CD4-positive, alpha-beta T cell treated with Interleukin-10 for 1 hour (primary cell): ENCODE results near the gene ACOT4.
"Not testable (repeated sequence)": the region's sequence is repeated elsewhere in the genome, so short reads cannot be mapped to it uniquely, and the experiment has no call there.

ENCODE experiments used
- DNase-seq: peaks from one replicate; pipeline ENCODE4 v3.0.0-alpha.2; 2020

Gene ACOT4, protein sequence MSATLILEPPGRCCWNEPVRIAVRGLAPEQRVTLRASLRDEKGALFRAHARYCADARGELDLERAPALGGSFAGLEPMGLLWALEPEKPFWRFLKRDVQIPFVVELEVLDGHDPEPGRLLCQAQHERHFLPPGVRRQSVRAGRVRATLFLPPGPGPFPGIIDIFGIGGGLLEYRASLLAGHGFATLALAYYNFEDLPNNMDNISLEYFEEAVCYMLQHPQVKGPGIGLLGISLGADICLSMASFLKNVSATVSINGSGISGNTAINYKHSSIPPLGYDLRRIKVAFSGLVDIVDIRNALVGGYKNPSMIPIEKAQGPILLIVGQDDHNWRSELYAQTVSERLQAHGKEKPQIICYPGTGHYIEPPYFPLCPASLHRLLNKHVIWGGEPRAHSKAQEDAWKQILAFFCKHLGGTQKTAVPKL

DNA sequence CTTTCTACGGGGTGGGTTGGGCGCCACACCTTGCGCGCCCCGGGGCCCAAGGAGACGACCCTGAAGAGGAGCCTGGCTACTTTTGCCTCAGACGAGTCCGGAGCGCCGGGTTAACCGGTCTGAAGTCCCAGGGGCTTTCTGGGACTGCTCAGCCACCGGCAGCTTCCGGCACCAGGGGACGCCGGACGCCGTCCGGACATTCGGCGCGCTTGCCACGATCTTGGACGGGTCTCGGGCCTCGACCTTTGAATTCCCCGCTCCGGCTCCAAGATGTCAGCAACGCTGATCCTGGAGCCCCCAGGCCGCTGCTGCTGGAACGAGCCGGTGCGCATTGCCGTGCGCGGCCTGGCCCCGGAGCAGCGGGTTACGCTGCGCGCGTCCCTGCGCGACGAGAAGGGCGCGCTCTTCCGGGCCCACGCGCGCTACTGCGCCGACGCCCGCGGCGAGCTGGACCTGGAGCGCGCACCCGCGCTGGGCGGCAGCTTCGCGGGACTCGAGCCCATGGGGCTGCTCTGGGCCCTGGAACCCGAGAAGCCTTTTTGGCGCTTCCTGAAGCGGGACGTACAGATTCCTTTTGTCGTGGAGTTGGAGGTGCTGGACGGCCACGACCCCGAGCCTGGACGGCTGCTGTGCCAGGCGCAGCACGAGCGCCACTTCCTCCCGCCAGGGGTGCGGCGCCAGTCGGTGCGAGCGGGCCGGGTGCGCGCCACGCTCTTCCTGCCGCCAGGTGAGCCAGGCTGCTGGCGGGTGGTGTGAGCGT, at the start of gene ACOT4:
Gene ACOT4, plus strand, starts transcription at position 184 of the 760 bp plus-strand sequence. Its CDS starts 87 bp downstream, at position 271.
- DNase-seq: peak; percentile 59

DNA sequence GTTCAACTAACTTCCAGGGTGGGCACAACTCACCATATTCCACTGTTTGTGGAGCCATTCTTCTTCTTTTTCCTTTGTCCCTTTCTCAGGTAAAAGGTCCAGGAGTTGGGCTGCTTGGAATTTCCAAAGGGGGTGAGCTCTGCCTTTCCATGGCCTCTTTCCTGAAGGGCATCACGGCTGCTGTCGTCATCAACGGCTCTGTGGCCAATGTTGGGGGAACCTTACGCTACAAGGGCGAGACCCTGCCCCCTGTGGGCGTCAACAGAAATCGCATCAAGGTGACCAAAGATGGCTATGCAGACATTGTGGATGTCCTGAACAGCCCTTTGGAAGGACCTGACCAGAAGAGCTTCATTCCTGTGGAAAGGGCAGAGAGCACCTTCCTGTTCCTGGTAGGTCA, 48.7 kb upstream of the ACOT4 start:
- not testable (repeated sequence) for DNase-seq

DNA sequence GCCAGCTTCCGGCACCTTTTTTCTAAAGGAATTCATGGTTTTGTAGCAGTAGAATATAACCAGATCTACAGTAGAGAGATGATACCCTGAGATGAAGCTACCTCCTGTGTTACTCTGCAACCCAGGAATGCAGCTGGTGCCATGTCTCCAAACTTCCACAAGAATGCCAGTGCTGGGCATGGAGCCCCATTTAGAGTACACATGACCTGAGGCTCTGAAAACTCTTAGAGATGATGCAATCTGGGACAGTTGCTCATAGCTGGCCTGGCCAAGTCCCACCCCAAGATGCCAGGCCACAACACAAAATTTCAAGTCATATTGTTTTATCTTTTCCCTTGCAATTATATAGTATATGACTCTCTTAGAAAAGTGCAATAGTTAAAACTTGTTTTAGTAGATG, 46.3 kb upstream of the ACOT4 start:
- not testable (repeated sequence) for DNase-seq

DNA sequence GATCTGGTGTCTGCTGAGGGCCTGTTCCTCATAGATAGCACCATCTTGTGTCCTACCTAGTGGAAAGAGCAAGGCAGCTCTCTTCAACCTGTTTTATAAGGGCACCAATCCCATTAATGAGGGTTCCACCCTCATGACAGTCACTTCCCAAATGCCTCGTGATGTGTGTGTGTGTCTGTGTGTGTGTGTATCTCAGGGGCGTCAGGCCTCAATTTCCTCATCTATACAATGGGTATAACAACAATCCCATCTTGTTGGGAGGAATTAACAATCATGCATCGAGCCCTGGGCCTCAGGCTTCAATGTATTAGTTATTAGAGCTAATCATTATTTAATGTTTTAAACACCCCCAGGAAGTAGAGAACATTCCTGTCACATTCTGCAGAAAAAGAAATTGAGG, 42.6 kb upstream of the ACOT4 start:
- not testable (repeated sequence) for DNase-seq

DNA sequence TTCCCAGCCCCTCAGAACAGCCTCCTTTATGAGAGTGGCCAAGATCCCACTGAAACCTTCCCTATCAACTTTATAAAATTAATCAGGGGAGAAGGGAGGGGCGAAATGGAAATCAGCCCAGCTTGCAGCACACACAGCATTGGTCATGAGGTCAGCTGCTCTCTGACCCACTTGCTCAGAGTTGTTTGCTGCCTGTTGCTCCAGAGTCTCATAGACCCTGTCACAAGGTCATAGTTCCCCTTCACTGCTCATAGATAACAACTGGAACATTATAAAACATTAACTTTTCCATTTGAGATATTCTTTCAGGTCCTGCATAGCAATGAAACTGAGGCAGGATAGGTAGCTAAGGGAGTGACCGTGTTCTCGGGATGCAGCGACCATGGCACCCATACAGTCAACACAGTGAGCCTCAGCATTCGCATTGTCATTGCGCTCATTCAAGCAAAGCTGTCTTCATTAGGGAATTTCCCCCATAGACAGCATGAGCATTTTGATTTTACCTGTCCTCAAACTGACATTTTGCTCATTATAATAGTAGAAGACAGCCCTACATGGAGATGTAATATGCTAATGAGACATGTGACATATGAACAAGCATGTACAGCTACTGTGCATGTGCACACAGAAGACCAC, 41.7 kb upstream of the ACOT4 start:
- not testable (repeated sequence) for DNase-seq

DNA sequence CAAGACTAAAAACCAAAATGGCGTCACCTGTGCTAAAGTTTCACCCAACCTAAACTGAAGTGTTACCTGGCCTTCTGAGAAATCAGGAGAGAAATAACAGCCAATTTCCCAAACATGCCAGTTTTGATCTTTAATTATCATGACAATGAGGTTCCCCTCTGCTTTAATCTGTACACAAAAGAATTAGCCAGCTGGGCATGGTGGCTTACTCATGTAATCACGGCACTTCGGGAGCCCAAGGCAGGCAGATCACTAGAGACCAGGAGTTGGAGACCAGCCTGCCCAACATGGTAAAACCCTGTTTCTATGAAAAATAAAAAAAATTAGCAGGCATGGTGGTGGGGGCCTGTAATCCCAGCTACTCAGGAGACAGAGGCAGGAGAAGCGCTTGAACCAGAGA, 37.8 kb upstream of the ACOT4 start:
- no peak for DNase-seq

DNA sequence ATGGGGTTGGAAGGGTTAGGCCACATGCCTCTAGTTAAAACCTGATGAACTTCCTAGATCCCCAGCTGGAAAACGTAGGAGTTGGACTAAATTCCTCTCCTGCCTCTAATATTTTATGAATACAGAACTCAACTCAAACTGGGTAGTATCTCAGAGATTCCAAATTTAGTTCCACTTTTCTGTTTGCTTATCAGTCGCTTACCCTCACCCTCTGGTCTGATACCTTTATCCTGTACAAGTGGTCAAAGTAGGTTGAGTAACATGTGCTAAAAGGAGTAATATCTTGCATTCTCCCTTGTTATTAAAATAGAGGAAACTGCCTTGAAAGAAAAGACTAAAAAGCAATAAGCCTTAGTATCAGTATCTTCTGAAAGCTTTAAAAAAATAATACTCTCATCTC, 34.5 kb upstream of the ACOT4 start:
- DNase-seq: not testable (repeated sequence)

DNA sequence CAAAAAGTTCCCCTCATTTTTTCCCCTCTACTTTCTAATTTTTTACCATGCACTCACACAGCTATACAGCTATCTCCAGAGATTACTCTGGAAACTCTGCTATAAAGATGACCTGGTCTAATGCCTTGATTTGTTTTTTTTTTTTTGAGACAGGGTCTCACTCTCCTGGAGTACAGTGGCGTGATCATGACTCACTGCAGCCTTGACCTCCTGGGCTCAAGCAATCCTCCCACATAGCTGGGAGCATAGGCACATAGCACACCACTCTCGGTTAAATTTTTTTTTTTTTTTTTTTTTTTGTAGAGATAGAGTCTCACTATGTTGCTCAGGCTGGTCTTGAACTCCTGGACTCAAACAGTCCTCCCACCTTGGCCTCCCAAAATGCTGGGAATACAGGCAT, 33.4 kb upstream of the ACOT4 start:
- DNase-seq: not testable (repeated sequence)

DNA sequence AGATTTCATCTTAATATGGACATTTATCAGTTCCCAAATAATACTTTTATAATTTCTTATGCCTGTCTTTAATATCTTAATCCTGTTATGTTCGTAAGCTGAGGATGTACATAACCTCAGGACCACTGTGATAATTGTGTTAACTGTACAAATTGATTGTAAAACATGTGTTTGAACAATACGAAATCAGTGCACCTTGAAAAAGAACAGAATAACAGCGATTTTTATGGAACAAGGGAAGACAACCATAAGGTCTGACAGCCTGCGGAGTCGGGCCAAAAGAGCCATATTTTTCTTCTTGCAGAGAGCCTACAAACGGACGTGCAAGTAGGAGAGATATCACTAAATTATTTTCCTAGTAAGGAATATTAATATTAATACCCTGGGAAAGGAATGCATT, 29.4 kb upstream of the ACOT4 start:
- not testable (repeated sequence) for DNase-seq

DNA sequence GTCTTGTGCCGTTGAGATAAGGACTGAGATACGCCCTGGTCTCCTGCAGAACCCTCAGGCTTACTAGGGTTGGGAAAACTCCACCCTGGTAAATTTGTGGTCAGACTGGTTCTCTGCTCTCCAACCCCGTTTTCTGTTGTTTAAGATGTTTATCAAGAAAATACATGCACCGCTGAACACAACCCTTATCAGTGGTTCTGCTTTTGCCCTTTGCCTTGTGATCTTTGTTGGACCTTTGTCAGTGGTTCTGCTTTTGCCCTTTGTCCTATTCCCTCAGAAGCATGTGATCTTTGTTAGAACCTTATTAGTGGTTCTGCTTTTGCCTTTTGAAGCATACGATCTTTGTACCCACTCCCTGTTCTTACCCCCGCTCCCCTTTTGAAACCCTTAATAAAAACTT, 29.0 kb upstream of the ACOT4 start:
- not testable (repeated sequence) for DNase-seq

DNA sequence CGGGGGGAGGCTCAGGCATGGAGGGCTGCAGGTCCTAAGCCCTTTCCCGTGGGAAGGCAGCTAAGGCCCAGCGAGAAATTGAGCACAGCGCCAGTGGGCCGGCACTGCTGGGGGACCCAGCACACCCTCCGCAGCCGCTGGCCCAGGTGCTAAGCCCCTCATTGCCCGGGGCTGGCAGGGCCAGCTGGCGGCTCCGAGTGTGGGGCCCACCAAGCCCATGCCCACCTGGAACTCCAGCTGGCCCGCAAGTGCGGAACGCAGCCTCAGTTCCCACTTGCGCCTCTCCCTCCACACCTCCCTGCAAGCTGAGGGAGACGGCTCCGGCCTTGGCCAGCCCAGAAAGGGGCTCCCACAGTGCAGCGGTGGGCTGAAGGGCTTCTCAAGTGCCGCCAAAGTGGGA, 25.2 kb upstream of the ACOT4 start:
- not testable (repeated sequence) for DNase-seq

DNA sequence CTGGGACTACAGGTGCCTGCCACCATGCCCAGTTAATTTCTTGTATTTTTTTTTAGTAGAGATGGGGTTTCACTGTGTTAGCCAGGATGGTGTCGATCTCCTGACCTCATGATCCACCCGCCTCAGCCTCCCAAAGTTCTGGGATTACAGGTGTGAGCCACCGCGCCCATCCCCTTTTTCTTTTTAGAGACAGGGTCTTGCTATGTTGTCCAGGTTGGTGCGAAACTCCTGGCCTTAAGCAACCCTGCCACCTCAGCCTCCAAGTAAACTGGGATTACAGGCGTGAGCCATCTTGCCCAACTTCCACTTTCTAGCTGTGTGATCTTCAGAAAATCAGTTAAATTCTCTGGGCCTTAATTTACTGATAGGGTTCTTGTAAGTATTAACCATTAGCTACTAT, 24.7 kb upstream of the ACOT4 start:
- DNase-seq: not testable (repeated sequence)

DNA sequence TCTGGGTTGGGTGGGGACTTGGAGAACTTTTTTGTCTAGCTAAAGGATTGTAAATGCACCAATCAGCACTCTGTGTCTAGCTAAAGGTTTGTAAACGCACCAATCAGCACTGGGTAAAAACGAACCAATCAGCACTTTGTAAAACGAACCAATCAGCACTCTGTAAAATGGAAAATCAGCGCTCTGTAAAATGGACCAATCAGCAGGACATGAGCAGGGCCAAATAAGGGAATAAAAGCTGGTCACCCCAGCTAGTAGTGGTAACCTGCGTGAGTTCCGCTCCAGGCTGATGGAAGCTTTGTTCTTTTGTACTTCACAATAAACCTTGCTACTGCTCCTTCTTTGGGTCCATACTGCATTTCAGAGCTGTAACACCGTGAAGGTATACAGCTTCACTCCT, 24.3 kb upstream of the ACOT4 start:
- DNase-seq: peak; percentile 0

DNA sequence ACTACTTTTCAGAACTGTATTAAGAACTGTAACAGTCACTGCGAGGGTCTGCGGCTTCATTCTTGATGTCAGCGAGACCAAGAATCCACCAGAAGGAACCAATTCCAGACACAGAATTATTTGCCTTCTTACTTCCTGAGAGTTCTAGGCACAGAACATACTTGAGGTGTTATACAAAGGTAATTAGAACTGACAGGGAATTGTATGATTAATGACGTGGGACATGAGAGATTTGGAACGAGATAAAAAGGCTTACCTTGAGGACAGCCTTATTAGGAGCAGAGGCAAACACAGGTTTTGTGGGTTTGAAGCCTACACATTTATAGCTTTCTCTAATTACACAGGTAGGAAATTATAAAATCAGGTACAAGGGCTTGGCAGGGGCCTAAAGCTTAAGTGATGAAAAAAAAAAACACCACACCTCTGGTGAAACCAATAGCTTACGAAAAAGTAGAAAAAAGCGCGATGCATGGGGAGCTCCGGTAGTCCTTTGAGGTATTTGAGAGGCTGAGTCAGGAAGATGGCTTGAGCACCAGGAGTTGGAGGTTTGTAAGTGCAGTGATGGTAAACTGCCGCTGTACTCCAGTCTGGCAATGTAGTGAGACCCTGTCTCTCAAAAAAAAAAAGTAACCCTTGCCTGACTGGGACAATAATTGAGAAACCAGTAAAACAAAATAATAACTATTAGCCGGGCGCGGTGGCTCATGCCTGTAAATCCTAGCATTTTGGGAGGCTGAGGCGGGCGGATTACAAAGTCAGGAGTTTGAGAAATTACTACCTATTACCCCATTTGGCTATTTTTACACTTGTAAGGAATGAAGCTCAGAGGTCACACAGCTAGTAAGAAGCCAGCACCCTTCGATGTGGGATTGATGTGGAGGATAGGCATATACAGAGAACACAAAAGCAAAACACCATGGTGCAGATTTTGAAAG, 23.5 kb upstream of the ACOT4 start:
- peak; percentile 20 for DNase-seq

DNA sequence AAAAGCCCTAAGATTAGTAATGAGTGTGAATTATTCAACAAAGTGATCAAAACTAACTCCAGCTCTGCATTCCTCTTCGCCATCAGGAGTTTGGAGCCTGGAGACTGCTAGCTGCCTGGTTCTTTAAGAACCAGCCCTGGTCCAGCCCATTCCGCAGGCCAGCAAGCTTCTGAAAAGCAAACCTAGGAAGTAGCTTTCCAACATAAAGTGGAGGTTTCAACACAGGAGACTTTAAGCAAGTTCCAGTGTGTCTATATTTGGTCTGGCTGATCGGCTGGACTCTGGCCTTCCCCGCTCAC, 22.8 kb upstream of the ACOT4 start:
- not testable (repeated sequence) for DNase-seq

DNA sequence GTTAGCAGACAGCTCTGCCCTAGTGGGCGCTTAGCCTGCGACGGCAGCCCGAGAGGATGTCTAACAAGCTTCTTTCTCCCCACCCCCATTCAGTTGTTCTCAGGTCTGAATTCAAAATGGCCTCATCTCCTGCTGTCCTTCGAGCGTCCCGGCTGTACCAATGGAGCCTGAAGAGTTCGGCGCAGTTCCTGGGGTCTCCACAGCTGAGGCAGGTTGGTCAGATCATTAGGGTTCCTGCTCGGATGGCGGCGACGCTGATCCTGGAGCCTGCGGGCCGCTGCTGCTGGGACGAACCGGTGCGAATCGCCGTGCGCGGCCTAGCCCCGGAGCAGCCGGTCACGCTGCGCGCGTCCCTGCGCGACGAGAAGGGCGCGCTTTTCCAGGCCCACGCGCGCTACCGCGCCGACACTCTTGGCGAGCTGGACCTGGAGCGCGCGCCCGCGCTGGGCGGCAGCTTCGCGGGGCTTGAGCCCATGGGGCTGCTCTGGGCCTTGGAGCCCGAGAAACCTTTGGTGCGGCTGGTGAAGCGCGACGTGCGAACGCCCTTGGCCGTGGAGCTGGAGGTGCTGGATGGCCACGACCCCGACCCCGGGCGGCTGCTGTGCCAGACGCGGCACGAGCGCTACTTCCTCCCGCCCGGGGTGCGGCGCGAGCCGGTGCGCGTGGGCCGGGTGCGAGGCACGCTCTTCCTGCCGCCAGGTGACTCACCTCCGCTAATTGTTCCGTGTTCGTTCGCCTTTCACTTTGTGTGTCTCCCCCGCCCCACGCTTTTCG, 22.3 kb upstream of the ACOT4 start, which contains the start of gene ACOT2:
Gene ACOT2, plus strand, starts transcription at position 29 of the 774 bp plus-strand sequence. Its CDS starts 28 bp downstream, at position 57.
- DNase-seq: peak; percentile 81

DNA sequence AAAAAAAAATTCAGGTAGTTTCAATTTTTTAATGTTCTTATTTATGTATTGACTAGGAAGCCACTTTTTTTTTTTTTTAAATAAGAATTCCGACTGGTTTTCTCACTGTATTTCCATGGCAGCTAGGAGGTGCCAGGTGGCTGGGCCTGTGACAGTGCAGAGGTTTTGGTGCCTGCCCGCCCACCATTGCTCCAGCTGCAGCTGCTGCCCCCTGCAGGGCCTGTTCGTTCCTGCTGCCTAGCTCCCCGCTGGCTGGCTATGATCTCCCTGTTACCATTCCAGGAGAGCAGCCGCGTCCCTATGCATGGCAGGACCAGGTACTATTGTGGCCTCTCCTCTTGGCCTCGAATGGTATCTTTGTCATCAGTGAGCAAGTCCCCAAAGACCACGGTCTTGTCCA, 20.8 kb upstream of the ACOT4 start:
- DNase-seq: peak; percentile 80

DNA sequence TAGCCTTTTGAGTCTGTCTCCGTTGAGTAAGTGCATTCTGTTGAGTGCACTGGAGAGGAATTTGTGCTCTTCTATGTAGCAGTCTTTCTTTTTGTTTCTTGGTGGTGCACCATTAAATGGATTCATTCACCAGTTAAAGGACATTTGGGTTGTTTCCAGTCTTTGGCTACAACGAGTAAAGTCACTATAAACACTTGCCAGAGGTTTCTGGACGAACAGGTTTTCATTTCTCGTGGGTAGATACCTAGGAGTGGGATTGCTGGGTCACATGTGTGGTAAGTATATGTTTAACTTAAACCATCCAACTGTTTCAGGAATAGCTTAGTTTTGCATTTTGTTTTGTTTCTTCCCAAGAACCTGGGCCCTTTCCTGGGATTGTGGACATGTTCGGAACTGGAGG, 18.6 kb upstream of the ACOT4 start:
- not testable (repeated sequence) for DNase-seq

DNA sequence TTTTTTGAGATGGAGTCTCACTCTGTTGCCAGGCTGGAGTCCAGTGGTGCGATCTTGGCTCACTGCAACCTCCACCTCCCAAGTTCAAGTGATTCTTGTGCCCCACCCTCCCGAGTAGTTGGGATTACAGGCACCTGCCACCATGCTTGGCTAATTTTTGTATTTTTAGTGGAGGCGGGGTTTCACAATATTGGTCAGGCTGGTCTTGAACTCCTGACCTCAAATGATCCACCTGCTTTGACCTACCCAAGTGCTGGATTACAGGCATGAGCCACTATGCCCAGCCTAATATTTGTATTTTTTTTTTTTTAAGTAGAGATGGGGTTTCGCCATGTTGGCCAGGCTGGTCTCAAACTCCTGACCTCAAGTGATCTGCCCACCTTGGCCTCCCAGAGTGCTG, 17.9 kb upstream of the ACOT4 start:
- DNase-seq: not testable (repeated sequence)

DNA sequence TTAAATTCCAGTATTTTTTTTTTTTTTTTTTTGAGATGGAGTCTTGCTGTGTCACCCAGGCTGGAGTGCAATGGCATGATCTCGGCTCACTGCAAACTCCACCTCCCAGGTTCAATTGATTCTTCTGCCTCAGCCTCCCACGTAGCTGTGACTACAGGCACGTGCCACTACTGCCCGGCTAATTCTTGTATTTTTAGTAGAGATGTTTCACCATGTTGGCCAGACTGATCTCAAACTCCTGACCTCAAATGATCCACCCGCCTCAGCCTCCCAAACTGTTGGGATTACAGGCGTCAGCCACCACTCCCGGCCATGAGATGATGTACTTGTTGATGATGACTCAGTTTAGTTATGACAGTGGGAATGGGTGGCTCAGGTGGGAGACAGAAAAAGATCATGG, 17.4 kb upstream of the ACOT4 start:
- not testable (repeated sequence) for DNase-seq

DNA sequence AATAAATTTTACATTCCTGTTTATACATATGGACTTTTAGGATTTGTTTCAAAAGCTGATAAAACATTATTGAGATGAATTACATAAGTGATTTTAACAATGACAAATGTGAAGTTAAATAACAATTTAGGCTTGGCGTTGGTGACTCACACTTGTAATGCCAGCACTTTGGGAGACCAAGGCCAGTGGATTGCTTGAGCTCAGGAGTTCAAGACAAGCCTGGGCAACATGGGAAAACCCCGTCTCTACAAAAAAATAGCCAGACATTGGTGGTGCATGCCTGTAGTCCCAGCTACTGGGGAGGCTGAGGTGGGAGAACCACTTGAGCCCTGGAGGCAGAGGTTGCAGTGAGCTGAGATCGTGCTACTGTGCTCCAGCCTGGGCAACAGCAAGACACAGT, 15.3 kb upstream of the ACOT4 start:
- DNase-seq: no peak

DNA sequence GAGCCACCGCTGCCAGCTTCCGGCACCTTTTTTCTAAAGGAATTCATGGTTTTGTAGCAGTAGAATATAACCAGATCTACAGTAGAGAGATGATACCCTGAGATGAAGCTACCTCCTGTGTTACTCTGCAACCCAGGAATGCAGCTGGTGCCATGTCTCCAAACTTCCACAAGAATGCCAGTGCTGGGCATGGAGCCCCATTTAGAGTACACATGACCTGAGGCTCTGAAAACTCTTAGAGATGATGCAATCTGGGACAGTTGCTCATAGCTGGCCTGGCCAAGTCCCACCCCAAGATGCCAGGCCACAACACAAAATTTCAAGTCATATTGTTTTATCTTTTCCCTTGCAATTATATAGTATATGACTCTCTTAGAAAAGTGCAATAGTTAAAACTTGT, 14.5 kb upstream of the ACOT4 start:
- DNase-seq: not testable (repeated sequence)
